ENCODE measurements around the gene ABCA1.

The ABCA1 gene

DNA sequence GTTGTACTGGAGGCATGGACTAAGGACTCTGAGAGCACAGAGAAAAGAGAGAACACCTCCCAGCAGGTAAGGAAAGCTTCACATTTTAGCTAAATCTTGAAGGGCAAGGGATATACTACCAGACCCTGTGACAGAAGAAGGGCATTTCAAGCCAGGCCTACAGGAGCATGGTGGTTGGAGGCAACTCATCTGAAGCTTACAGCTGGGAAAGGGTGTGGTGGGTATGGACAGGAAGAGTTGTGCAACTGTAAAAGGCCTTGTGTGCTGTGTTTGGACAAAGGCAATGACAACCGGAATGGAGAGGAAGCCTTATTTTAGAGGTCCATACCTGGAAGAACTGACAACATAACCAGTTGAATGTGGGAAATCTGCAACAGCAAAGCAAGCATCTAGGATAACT lies 132.9 kb downstream of the ABCA1 start:
- TF ChIP-seq, protein P1, sequence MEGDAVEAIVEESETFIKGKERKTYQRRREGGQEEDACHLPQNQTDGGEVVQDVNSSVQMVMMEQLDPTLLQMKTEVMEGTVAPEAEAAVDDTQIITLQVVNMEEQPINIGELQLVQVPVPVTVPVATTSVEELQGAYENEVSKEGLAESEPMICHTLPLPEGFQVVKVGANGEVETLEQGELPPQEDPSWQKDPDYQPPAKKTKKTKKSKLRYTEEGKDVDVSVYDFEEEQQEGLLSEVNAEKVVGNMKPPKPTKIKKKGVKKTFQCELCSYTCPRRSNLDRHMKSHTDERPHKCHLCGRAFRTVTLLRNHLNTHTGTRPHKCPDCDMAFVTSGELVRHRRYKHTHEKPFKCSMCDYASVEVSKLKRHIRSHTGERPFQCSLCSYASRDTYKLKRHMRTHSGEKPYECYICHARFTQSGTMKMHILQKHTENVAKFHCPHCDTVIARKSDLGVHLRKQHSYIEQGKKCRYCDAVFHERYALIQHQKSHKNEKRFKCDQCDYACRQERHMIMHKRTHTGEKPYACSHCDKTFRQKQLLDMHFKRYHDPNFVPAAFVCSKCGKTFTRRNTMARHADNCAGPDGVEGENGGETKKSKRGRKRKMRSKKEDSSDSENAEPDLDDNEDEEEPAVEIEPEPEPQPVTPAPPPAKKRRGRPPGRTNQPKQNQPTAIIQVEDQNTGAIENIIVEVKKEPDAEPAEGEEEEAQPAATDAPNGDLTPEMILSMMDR (IDR thresholded peaks at IDR 0.05; ENCODE audit: low read depth, low read length, missing control alignments): no peak
- no peak for DNase-seq
- peaks cover 93% of the 10 kb centered on the region for H3K36me3 ChIP-seq (replicated peaks)
- H3K4me3 ChIP-seq (ENCODE audit: low read depth, low read length): no peak overlapping the region
- H3K27ac ChIP-seq: no peak overlapping the region
- in situ Hi-C loops (cut with HindIII; ENCODE audit: low pct_ligation_motif_present, low sequenced_read_pairs): no loop called here
- H3K27me3 ChIP-seq (replicated peaks): no peaks in the 10 kb centered on the region

DNA sequence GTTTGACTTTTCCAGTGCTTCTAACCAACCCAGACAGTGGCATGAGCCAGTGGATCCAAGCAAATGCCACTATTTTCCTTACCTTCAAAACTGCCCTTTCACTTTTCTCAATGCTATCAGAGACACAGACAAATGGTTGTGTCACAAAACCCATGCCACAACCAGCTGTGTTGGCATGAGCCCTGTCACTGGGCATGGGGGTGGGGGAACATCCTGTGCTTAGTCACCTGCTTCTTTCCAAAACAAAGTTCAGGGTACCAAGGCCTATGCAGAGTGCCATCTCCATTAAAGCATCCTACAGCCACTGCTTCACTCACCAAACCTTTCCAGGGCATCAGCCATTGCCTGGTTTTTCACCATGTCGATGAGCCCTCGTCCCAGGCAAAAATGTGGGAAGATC lies 133.9 kb downstream of the ABCA1 start:
- Histone ChIP-seq H3K27me3 (replicated peaks) (no peaks in the 10 kb centered on the region), H3K4me3 (ENCODE audit: low read depth, low read length) (no peak overlapping the region), H3K27ac (no peak overlapping the region), H3K36me3 (replicated peaks) (peaks cover 93% of the 10 kb centered on the region)
- in situ Hi-C loops (cut with HindIII; ENCODE audit: low pct_ligation_motif_present, low sequenced_read_pairs): no loop called here
- DNase-seq: no peak
- TF ChIP-seq, protein P1 (IDR thresholded peaks at IDR 0.05; ENCODE audit: low read depth, low read length, missing control alignments): no peak

DNA sequence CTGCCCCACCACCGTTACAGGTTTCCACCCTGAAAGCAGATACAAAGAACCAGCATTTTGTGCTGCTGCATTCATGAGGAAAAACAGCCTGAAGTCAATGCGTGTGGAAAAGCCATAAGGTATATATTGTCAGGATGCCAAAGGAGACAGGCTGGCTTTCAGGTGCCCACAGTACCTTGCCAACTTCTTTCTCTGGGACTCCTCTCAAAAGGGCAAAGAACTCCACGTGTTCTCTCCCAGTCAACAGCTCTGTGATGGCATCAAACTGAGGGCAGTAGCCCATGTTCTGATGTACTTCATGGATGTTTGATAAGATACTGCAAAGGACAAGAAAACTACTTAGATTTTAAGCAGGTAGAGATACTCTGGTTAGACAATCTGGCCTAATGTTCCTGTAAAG lies 139.7 kb downstream of the ABCA1 start:
- Histone ChIP-seq H3K4me3 (ENCODE audit: low read depth, low read length) (no peak overlapping the region), H3K27me3 (replicated peaks) (no peaks in the 10 kb centered on the region), H3K36me3 (replicated peaks) (peaks cover 98% of the 10 kb centered on the region), H3K27ac (no peak overlapping the region)
- in situ Hi-C loops (cut with HindIII; ENCODE audit: low pct_ligation_motif_present, low sequenced_read_pairs): no loop called here
- TF ChIP-seq, protein P1 (IDR thresholded peaks at IDR 0.05; ENCODE audit: low read depth, low read length, missing control alignments): no peak
- DNase-seq: no peak

DNA sequence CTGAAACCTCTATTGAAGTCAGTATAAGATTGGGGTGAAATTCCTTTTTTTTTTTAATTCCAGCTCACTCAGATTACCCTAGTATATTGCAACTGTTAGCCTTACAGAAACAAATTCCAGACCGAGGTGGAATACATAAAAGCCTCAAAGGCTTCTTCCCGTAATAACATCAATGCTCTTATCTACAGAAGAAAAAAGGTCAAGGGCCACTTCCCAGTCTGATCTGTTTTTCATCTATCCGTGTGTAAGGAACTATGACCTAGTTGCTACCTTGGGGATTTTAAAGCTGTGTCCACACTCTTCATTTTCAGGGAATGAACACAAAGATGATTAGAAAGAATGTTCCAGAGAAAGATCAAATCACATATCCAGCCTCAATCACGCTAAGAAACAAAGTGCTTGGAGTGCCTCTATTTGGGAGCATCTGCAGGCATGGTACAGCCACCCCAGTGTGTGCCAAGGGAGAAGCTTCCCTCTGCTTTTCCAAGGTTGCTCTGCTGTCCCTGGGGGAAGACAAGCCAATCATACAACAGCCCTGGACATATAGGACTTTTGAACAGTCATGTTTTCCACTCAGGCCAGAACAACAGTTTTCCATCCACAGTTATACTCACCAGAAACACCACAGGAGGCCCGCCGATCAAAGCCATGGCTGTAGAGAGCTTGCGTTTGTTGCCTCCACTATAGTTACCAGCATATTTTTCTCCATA lies 140.5 kb downstream of the ABCA1 start:
- Histone ChIP-seq H3K27me3 (replicated peaks) (no peaks in the 10 kb centered on the region), H3K27ac (no peak overlapping the region), H3K4me3 (ENCODE audit: low read depth, low read length) (no peak overlapping the region), H3K36me3 (replicated peaks) (peaks cover 96% of the 10 kb centered on the region)
- no peak for DNase-seq
- TF ChIP-seq, protein P1 (IDR thresholded peaks at IDR 0.05; ENCODE audit: low read depth, low read length, missing control alignments): no peak
- in situ Hi-C loops (cut with HindIII; ENCODE audit: low pct_ligation_motif_present, low sequenced_read_pairs): no loop called here

DNA sequence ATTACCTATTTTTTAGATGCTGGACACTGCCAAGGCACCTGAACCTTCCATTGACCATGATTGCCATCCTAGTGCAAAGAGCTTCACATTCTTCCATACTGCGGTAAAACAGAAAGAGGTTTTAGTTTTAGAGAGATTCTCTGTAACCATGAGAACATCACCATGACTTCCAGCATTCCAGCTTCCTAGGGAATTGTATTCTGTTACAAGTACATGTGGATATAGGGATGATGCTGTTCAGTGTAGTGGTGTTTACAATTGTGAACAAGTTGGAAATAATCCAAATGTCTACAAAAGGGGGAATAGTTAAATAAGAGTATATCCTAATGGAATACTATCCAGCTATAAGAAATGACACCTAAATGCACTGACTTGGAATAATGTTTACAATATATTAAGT lies 141.7 kb downstream of the ABCA1 start:
- Histone ChIP-seq H3K4me3 (ENCODE audit: low read depth, low read length) (no peak overlapping the region), H3K27me3 (replicated peaks) (no peaks in the 10 kb centered on the region), H3K36me3 (replicated peaks) (peaks cover 90% of the 10 kb centered on the region), H3K27ac (no peak overlapping the region)
- TF ChIP-seq, protein P1 (IDR thresholded peaks at IDR 0.05; ENCODE audit: low read depth, low read length, missing control alignments): no peak
- no peak for DNase-seq
- in situ Hi-C loops (cut with HindIII; ENCODE audit: low pct_ligation_motif_present, low sequenced_read_pairs): no loop called here

DNA sequence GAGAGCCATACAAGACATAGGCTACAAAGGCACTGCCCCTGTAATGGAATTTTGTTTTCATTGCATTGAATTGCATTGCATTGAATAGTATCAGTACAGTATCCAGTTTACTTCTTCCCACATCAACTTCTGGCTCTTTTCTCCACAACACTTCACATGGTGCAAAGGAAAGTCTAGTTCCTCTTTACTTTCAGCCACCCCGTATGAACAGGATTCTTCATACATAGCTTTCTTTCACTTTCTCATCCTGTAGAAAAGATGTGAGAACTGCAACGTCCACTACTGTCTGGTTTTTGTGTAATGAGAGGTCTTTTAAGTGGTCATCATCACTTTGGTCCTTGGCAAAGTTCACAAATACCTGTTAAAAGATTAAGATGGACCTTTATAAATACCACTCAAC lies 143.9 kb downstream of the ABCA1 start:
- DNase-seq: no peak

More for the DNA sequence above, 143.9 kb downstream of the ABCA1 start:
- Histone ChIP-seq H3K36me3 (replicated peaks) (peaks cover 70% of the 10 kb centered on the region), H3K27ac (no peak overlapping the region), H3K4me3 (ENCODE audit: low read depth, low read length) (no peak overlapping the region), H3K27me3 (replicated peaks) (no peaks in the 10 kb centered on the region)
- TF ChIP-seq, protein P1 (IDR thresholded peaks at IDR 0.05; ENCODE audit: low read depth, low read length, missing control alignments): no peak
- in situ Hi-C loops (cut with HindIII; ENCODE audit: low pct_ligation_motif_present, low sequenced_read_pairs): no loop called here

Measured in brain microvascular endothelial cell (primary cell).